HCEC 1CT (cell line): ENCODE results near the gene PRF1.
"Not testable (repeated sequence)": the region's sequence is repeated elsewhere in the genome, so short reads cannot be mapped to it uniquely, and the experiment has no call there.

ENCODE experiments used
- DNase-seq: peaks from one replicate; pipeline ENCODE4 v3.0.0-alpha.2; 2017

Gene PRF1

GRCh38 chr10:70616761-70617160, 14.2 kb upstream of the PRF1 start:
- no peak for DNase-seq

DNA sequence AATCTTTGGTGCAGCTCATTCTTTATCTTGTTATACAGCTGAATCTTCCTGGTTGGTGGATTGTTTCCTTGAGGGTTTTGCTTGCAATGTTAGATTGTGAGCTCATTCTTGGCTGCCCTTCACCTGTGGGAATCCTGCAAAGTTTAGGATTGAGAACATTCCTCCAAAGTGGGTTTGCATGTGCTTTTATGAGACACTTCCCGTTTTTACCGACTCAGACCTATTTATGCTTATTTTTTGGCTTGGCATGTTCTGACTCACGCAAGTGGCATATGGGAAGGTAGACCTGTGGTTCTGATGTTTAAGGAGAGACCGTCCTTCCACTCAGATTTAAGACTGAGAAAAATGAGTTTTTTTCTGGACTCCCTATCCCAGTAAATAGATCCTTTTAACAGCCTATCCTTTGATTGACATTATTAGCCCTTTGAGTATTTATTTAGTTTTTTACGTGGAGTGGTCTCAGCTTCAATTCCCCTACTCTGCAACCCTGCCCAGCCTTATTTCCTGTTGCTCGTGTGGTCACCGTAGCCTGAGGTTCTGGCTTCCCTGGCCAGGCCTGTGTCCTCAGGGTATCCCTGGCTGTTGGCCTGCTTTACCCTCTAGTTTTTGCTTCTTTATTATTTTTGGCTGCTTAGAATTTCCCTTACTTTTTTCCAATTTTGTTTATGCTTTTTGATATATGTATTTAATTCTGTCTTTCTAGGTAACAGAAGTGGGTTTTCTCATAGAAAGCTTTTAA, 13.4 kb upstream of the PRF1 start:
- no peak for DNase-seq

DNA sequence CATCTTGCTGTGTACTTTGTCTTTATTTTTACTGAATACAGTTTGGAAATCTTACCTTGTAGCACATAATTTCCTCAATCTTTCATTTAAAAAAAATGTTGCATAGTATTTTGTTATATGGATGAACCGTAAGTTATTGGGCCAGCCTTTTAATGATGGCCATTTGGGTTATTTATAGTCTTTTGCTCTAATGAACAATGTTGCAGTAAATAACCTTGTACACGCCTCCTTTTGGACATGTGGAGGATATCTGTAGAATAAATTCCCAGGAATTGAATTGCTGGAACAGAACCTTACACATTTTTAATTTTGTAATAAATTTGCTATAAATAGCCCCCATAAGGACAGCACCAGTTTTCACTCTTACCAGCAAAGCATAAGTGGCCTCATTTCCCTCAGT, 12.7 kb upstream of the PRF1 start:
- DNase-seq: no peak

- not testable (repeated sequence) for DNase-seq
These were observed 11.8 kb upstream of the PRF1 start for GRCh38 chr10:70614364-70614763.

- DNase-seq: no peak
These were observed 11.4 kb upstream of the PRF1 start for GRCh38 chr10:70613941-70614340.

DNA sequence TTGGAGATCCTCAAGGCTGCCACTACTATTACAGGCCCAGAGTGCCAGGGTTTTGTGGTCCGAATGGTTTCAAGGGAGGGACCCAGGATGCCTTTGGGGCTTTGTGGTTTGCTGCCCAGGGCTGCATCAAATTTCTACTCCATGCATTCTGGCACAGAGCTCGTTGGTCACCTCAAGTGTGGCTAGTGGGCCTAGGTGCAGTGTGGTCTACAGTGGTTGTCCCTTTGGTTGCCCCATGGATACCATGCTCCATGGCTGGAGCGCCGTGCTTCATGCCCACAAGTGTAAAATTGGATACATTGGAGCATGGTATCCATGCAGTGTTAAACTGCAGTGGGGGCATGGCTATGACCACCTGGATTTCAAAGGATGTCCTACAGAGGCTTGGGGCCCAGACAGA, 5.4 kb upstream of the PRF1 start:
- DNase-seq: no peak

DNA sequence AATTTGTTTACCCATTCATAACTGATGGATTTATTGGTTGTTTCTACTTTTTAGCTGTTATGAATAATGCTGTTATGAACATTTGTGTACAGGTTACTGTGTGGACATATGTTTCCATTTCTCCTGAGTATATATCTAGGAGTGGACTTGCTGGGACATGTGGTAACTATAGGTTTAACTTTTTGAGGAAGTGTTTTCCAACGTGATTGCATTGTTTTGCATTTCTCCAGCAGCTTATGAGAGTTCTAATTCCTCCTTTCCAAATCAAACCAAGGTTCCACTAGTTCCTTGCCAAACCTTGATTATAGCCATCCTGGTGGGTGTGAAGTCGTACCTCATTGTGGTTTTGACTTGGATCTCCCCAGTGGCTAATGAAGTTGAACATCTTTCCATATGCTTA, 2.6 kb upstream of the PRF1 start:
- no peak for DNase-seq

DNA sequence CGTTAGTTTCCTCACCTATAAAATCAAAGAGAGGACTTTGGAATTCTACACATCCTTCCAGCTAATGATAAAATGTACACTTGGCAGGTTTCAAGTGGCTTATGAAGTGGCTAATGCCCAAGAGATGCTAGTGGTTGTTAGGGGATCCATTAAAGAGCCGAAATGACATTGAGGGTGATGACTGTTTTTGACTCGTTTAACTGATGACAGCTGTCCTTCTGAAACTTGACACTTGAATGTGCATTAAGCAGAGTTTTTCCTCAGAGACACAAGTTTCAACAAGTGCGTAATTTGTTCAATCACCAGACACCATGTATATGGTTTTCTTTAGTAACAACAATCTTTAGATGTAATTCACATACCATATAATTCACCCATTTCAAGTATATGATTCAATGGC, 1.6 kb upstream of the PRF1 start:
- no peak for DNase-seq

GRCh38 chr10:70603449-70603801, 884 bp upstream of the PRF1 start:
- no peak for DNase-seq

GRCh38 chr10:70601746-70602145, 795 bp downstream of the PRF1 start:
- no peak for DNase-seq

GRCh38 chr10:70600512-70601395, 1.8 kb downstream of the PRF1 start:
- DNase-seq: no peak

- DNase-seq: no peak
These were observed 2.8 kb downstream of the PRF1 start for GRCh38 chr10:70599791-70600190.

GRCh38 chr10:70599319-70599718, 3.2 kb downstream of the PRF1 start:
- no peak for DNase-seq

- no peak for DNase-seq
These were observed 3.7 kb downstream of the PRF1 start for GRCh38 chr10:70598857-70599295.

- DNase-seq: no peak
These were observed 4.4 kb downstream of the PRF1 start for GRCh38 chr10:70597856-70598815.

- DNase-seq: no peak
These were observed 5.4 kb downstream of the PRF1 start for GRCh38 chr10:70596860-70597809.

DNA sequence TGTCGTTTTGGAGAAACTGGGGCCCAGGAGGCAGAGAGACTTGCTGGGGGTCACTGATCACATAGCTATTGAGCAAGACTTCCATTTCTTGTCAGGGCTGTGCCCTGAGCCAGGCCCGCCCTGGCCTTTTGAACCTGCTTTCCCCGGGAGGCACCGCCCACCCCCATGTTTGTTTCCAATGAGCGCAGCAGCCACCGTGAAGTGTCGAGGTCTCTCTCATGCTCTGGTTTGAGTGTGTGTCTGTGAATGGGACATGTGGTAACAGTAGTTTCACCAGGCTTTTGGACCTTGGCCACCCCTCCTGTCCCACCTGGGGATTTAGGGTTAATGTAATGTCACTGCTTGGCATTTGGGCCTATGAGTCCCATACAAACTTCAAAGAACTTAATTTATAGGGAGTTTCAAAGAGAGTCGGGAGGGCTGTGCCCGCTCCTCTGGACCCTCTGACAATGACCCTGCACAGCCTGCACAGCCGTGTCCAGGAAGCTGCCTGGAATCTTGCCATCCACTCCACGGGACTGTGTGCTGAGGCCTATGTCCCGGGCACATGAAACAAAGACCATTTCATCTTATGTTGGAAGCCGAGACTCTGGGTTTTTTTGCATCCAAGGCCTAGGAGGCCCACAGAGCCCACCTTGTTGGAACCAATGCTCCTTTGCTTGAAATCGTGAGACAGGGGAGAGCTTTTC, 6.3 kb downstream of the PRF1 start:
- no peak for DNase-seq

GRCh38 chr10:70595566-70596016, 7.0 kb downstream of the PRF1 start:
- DNase-seq: no peak

- DNase-seq: no peak
These were observed 8.4 kb downstream of the PRF1 start for GRCh38 chr10:70594161-70594560.

GRCh38 chr10:70593513-70593890, 9.0 kb downstream of the PRF1 start:
- no peak for DNase-seq
